Measurements from ENCODE around the gene MBOAT2.

DNA sequence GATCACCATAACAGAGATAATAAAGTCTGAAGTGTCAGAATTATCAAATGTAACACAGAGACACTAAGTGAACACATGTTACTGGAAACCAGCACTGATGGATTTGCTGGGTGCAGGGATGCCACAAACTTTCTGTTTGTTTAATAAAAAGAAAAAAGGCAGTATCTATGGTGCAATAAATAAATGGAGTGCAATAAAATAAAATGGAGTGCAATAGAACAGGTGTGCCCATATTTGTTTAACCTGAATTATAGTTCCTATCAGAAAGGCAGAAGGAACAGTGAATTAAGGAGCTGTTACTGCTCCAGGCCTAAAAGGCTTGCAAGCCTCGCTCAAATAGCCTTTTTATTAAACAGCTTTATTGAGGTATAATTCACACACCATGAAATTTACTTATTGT, 85.1 kb downstream of the MBOAT2 start:
- TF ChIP-seq EZH2 (IDR thresholded peaks at IDR 0.05) (no peak), EZH2phosphoT487 (IDR thresholded peaks at IDR 0.05) (no peak)

Measured in neural progenitor cell (in vitro differentiated cells).